Stimulated activated CD8-positive, alpha-beta memory T cell treated with anti-CD3 and anti-CD28 coated beads, Interleukin-2, amount 100 ng/mL, for 1 hour (primary cell): Measurements from ENCODE around the gene RAD9A.

Experiments used
- DNase-seq, 2 donors: peaks; one replicate each; pipeline ENCODE4 v3.0.0-alpha.2; 2020; ENCODE audit warnings: low read depth in 2 of 2

Gene RAD9A

GRCh38 chr11:67356864-67357561 lies 34.8 kb upstream of the RAD9A start:
- DNase-seq: peak; percentile 39 to 51

GRCh38 chr11:67357831-67358670 lies 33.7 kb upstream of the RAD9A start:
- DNase-seq: no peak

GRCh38 chr11:67364169-67364568 lies 27.6 kb upstream of the RAD9A start:
- no peak for DNase-seq

GRCh38 chr11:67364783-67365722 lies 26.7 kb upstream of the RAD9A start:
- DNase-seq: no peak

- no peak for DNase-seq
Measured at GRCh38 chr11:67365736-67366444, 25.9 kb upstream of the RAD9A start.

GRCh38 chr11:67366546-67366945 lies 25.2 kb upstream of the RAD9A start:
- DNase-seq: no peak

- DNase-seq: no peak
Measured at GRCh38 chr11:67366961-67367760, 24.6 kb upstream of the RAD9A start.

- DNase-seq: no peak
Measured at GRCh38 chr11:67367761-67368227, 24.0 kb upstream of the RAD9A start.

- DNase-seq: no peak
Measured at GRCh38 chr11:67368621-67369020, 23.2 kb upstream of the RAD9A start.

GRCh38 chr11:67369275-67369674 lies 22.5 kb upstream of the RAD9A start:
- no peak for DNase-seq

- DNase-seq: no peak
Measured at GRCh38 chr11:67369801-67370284, 21.9 kb upstream of the RAD9A start.

- no peak for DNase-seq
Measured at GRCh38 chr11:67370351-67371076, 21.3 kb upstream of the RAD9A start.

GRCh38 chr11:67371189-67371910 lies 20.4 kb upstream of the RAD9A start:
- no peak for DNase-seq

- DNase-seq: no peak
Measured at GRCh38 chr11:67371911-67372320, 19.9 kb upstream of the RAD9A start.

- no peak for DNase-seq
Measured at GRCh38 chr11:67372321-67372992, 19.3 kb upstream of the RAD9A start.

GRCh38 chr11:67372993-67373647 lies 18.7 kb upstream of the RAD9A start, which contains the start of gene CLCF1:
CLCF1 (minus strand) TSS chr11:67373598; CDS start chr11:67373539, 59 bp downstream.
- DNase-seq: no peak
